Measurements from ENCODE around the gene ZBTB7B. TPM values are rescaled to one million over a fixed set of nuclear protein-coding genes. Genes with fewer than 3 reads are reported as not detected.
"Not testable (repeated sequence)": the region's sequence is repeated elsewhere in the genome, so short reads cannot be mapped to it uniquely, and the experiment has no call there.

Gene ZBTB7B
- total RNA-seq, 1 donor from 2014 or later: 56.6 TPM

GRCh38 chr1:154992721-154993571, 9.7 kb upstream of the ZBTB7B start:
- H3K4me3 Mint-ChIP-seq: no peak overlapping the region
- no peaks in the 10 kb centered on the region for H3K27me3 Mint-ChIP-seq
- ATAC-seq (ENCODE audit: low read depth) (no peak), DNase-seq (no peak)
- POLR2A ChIA-PET: interaction anchor here (0.8 to 2.5 kb wide), 5 partner anchors 10 to 28 kb away, joined by 3 to 11 read pairs (median 5); partner anchors contain the start of gene FLAD1
- TF ChIP-seq, protein P1, sequence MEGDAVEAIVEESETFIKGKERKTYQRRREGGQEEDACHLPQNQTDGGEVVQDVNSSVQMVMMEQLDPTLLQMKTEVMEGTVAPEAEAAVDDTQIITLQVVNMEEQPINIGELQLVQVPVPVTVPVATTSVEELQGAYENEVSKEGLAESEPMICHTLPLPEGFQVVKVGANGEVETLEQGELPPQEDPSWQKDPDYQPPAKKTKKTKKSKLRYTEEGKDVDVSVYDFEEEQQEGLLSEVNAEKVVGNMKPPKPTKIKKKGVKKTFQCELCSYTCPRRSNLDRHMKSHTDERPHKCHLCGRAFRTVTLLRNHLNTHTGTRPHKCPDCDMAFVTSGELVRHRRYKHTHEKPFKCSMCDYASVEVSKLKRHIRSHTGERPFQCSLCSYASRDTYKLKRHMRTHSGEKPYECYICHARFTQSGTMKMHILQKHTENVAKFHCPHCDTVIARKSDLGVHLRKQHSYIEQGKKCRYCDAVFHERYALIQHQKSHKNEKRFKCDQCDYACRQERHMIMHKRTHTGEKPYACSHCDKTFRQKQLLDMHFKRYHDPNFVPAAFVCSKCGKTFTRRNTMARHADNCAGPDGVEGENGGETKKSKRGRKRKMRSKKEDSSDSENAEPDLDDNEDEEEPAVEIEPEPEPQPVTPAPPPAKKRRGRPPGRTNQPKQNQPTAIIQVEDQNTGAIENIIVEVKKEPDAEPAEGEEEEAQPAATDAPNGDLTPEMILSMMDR (IDR thresholded peaks at IDR 0.05): no peak
- no peak overlapping the region for H3K27ac Mint-ChIP-seq
- peaks cover 37% of the 10 kb centered on the region for H3K36me3 Mint-ChIP-seq (ENCODE audit: low read depth)
- H3K4me1 Mint-ChIP-seq: peaks cover 10% of the 10 kb centered on the region
- H3K9me3 Mint-ChIP-seq: no peaks in the 10 kb centered on the region
- intact Hi-C loops (cut with micrococcal nuclease): no loop called here
- CTCF ChIA-PET: interaction anchor here (0.9 to 3.0 kb wide), 3 partner anchors 14 to 32 kb away, joined by 3 to 14 read pairs (median 3); partner anchors contain the start of gene PYGO2

DNA sequence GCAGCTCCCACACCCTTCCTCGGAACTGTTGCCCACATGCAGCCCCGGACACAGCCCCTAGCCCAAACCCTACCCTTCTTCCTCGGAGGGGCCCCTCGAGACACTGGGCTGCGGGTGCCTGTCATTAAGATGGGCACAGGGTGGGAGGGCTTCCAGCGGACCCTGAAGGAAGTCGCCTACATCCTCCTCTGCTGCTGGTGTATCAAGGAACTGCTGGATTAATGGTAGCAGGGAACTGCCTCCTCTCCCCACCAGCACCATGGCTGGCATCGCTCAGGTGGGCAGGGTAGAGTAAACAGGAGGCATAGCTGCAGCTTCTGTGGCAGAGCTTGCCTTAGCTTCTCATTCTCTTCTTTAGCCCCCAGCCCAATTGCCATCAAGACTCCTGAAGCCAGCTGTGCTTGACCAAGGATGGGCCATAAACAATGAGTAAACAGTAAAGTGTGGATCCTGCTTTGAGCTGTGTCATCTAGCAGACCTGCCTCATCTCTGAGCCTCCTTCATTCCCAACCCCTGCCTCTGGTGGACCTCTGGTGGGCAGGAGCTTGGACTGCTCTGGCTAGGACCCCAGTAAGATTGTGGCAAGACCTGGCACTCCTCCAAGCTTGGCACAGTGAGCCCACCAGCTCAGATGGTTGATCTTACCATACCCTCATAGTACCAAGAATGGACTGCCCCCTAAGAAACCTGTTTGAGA, 8.9 kb upstream of the ZBTB7B start, which contains the start of gene LENEP:
LENEP (plus strand) TSS at position 15 of the 697 bp plus-strand sequence; CDS start at position 37, 22 bp downstream.
- Mint-ChIP-seq H3K27me3 (no peaks in the 10 kb centered on the region), H3K9me3 (no peaks in the 10 kb centered on the region), H3K4me1 (peaks cover 13% of the 10 kb centered on the region), H3K27ac (no peak within 1 kb of the TSS), H3K36me3 (ENCODE audit: low read depth) (peaks cover 29% of the 10 kb centered on the region), H3K4me3 (no peak within 1 kb of the TSS)
- ChIA-PET CTCF (interaction anchor here (0.9 to 3.0 kb wide), 3 partner anchors 14 to 32 kb away, joined by 3 to 14 read pairs (median 3); partner anchors contain the start of gene PYGO2), POLR2A (interaction anchor here (0.5 to 2.5 kb wide), 7 partner anchors 10 to 57 kb away, joined by 3 to 11 read pairs (median 5); partner anchors contain the start of genes ADAM15, CKS1B and FLAD1)
- intact Hi-C loops (cut with micrococcal nuclease): loop anchor here (1.0 kb wide), 1 partner anchor 10 kb away; the partner anchor contains the start of gene FLAD1
- DNase-seq: no peak
- no peak for ATAC-seq (ENCODE audit: low read depth)
- TF ChIP-seq, protein P1 (IDR thresholded peaks at IDR 0.05): no peak

DNA sequence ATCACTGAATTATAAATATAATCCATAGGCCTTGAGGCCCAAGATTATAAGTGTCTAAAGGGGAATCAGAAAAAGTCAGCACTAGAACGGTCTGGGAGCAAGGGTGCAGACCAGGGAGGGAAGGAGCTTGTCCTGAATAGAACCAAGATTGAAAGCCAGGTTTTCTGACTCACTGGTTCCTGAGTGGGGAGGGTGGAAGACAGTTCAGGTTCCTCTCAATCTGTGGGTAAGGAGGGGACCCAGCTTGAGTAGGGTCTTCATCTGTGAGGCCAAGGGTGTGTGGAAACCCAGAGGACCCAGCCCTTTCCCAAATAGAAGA, 8.4 kb upstream of the ZBTB7B start:
- H3K4me1 Mint-ChIP-seq: peaks cover 14% of the 10 kb centered on the region
- intact Hi-C loops (cut with micrococcal nuclease): loop anchor here (1.0 kb wide), 1 partner anchor 11 kb away; the partner anchor contains the start of gene FLAD1
- CTCF ChIA-PET: interaction anchor here (1.0 to 3.0 kb wide), 2 partner anchors 13 to 22 kb away, joined by 3 to 14 read pairs; no protein-coding TSS in a partner anchor
- DNase-seq: no peak
- H3K9me3 Mint-ChIP-seq: no peaks in the 10 kb centered on the region
- H3K27ac Mint-ChIP-seq: no peak overlapping the region
- no peaks in the 10 kb centered on the region for H3K27me3 Mint-ChIP-seq
- H3K4me3 Mint-ChIP-seq: no peak overlapping the region
- TF ChIP-seq, protein P1 (IDR thresholded peaks at IDR 0.05): no peak
- peaks cover 24% of the 10 kb centered on the region for H3K36me3 Mint-ChIP-seq (ENCODE audit: low read depth)
- no peak for ATAC-seq (ENCODE audit: low read depth)
- POLR2A ChIA-PET: interaction anchor here (1.0 to 2.5 kb wide), 4 partner anchors 11 to 57 kb away, joined by 3 to 11 read pairs (median 8); partner anchors contain the start of genes ADAM15, CKS1B and FLAD1

- H3K9me3 Mint-ChIP-seq: no peaks in the 10 kb centered on the region
- TF ChIP-seq, protein P1 (IDR thresholded peaks at IDR 0.05): no peak
- no peak overlapping the region for H3K4me3 Mint-ChIP-seq
- H3K27me3 Mint-ChIP-seq: no peaks in the 10 kb centered on the region
- H3K4me1 Mint-ChIP-seq: peaks cover 14% of the 10 kb centered on the region
- no peak for ATAC-seq (ENCODE audit: low read depth)
- intact Hi-C loops (cut with micrococcal nuclease): loop anchor here (1.0 kb wide), 1 partner anchor 11 kb away; the partner anchor contains the start of gene FLAD1
- no peak overlapping the region for H3K27ac Mint-ChIP-seq
- H3K36me3 Mint-ChIP-seq (ENCODE audit: low read depth): peaks cover 21% of the 10 kb centered on the region
- POLR2A ChIA-PET: interaction anchor here (0.6 to 2.5 kb wide), 5 partner anchors 11 to 56 kb away, joined by 3 to 11 read pairs (median 8); partner anchors contain the start of genes ADAM15, CKS1B and FLAD1
- CTCF ChIA-PET: interaction anchor here (3.0 kb wide), 1 partner anchor 22 kb away, joined by 14 read pairs; no protein-coding TSS in a partner anchor
- DNase-seq: no peak
Observed at GRCh38 chr1:154994591-154994990, 8.0 kb upstream of the ZBTB7B start.

DNA sequence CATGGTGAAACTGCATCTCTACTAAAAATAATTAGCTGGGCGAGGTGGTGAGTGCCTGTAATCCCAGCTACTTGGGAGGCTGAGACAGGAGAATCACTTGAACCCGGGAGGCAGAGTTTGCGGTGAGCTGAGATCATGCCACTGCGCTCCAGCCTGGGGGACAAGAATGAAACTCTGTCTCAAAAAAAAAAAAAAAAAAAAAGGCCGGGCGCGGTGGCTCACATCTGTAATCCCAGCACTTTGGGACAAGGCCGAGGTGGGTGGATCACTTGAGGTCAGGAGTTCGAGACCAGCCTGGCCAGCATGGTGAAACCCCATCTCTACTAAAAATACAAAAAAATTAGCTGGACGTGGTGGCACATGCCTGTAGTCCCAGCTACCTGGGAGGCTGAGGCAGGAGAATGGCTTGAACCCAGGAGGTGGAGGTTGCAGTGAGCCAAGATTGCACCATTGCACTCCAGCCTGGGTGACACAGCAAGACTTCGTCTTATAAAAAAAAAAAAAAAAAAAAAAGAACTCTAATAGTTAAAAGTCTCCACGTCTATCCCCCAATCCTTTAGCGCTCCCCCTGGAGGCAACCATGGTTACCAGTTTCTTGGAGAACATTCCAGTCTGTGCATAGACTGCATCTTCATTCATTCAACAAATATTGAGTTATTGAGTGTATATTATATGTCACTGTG, 7.2 kb upstream of the ZBTB7B start:
- H3K9me3 Mint-ChIP-seq; H3K27me3 Mint-ChIP-seq; H3K27ac Mint-ChIP-seq; ATAC-seq (ENCODE audit: low read depth); intact Hi-C loops (cut with micrococcal nuclease); DNase-seq; H3K4me3 Mint-ChIP-seq: not testable (repeated sequence)
- CTCF ChIA-PET: interaction anchor here (3.0 kb wide), 1 partner anchor 21 kb away, joined by 14 read pairs; no protein-coding TSS in a partner anchor
- peaks cover 12% of the 10 kb centered on the region for H3K36me3 Mint-ChIP-seq (ENCODE audit: low read depth)
- POLR2A ChIA-PET: interaction anchor here (0.5 to 1.9 kb wide), 6 partner anchors 12 to 1056 kb away, joined by 3 to 9 read pairs (median 5); partner anchors contain the start of genes CKS1B and FLAD1
- H3K4me1 Mint-ChIP-seq: peaks cover 21% of the 10 kb centered on the region

Data from activated B cell treated with CpG ODN at 0.5 μM for 24 hours (primary cell).